ENCODE data around the gene LAGE3. TPM values are rescaled to one million over a fixed set of nuclear protein-coding genes. Genes with fewer than 3 reads are reported as not detected.

The LAGE3 gene
- total and polyA plus RNA-seq, 2 donors, result 17.3 to 39.9 TPM

DNA sequence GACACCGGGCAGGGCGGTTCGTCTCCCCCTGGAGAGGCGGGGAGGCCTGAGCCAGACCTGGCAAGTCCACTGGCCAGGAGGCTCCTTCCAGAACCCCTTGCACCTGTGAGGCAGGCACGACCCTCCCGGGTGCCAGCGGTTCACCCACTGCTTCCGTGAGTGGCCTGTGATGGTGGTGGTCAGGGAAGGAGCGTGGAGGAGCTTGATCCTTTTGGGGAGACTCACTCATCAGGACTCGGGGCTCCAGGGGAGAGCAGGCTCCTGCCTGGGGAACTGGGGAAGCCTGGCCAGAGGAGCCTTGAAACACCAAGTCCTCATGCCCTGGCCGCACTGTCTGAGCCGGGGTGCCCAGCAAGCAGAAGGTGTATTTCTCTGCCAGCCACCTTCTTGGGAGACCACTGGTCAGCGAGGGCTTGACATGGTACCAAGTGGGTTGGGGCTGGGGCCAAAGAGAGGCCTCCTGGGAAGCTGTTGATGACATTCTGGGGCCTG, 34.3 kb downstream of the LAGE3 start:
- peaks cover 29 to 41% of the 10 kb centered on the region in 2 donors for H3K36me3 ChIP-seq (ENCODE audit: control insufficient read depth in 2 of 2, insufficient read depth in 2 of 2, low read length in 1 of 2)
- peaks cover 4 to 11% of the 10 kb centered on the region in 2 donors for H3K4me1 ChIP-seq (ENCODE audit: control insufficient read depth in 2 of 2, insufficient read depth in 2 of 2, low read length in 2 of 2)
- peak overlapping the region; percentile 36 to 60 for H3K4me3 ChIP-seq (ENCODE audit: low read length in 2 of 2)
- no peak overlapping the region for H3K27ac ChIP-seq (ENCODE audit: low read depth in 1 of 2, low read length in 1 of 2)
- DNase-seq (ENCODE audit: low read depth in 6 of 9, low spot score in 9 of 9), result no peak
- H3K9me3 ChIP-seq (ENCODE audit: control insufficient read depth in 2 of 2, insufficient read depth in 1 of 2, low read length in 1 of 2), result no peaks in the 10 kb centered on the region
- no peaks in the 10 kb centered on the region for H3K27me3 ChIP-seq (ENCODE audit: control insufficient read depth in 2 of 2, insufficient read depth in 1 of 2, low read length in 1 of 2)
- 94% methylated on average over 13 of the region's 13 CpGs for WGBS

DNA sequence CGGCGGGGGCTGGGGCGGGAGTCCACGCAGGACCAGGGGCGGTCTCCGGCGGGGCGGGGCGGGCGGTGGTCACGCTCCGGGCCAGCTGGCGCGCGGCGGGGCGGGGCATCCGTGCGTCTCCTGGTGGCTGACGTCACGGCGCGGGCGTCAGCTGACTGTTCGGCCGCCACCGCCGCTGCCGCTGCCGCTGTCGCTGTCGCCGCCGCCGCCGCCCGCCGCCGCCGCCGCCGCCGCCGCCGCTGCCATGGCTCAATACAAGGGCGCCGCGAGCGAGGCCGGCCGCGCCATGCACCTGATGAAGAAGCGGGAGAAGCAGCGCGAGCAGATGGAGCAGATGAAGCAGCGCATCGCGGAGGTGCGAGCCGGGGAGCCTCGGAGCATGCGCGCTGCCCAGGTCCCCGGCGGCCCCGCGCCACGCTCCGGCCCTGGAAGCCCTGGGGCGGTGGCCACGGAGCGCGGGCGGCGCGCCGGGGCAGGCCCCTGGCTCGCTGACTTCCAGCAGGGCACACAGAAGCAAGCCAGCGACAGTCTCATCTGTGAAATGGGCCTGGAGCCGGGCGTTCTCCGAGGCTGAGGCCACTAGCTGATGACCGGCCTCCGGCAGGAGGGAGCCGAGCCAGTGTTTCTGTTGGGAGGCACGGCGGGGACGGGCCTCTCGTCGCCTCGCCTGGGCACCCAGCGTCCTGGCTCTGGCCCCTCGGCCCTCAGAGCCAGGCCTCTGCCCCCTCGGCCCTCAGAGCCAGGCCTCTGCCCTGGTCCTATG, 34.9 kb downstream of the LAGE3 start, which contains the start of gene FAM50A:
Gene FAM50A (plus strand): TSS at position 150 of the 763 bp plus-strand sequence. CDS start 95 bp downstream, at position 245.
- 8% methylated on average over 92 of the region's 94 CpGs for WGBS
- Histone ChIP-seq H3K36me3 (ENCODE audit: control insufficient read depth in 2 of 2, insufficient read depth in 2 of 2, low read length in 1 of 2) (peaks cover 27 to 42% of the 10 kb centered on the region in 2 donors), H3K4me3 (ENCODE audit: low read length in 2 of 2) (peak within 1 kb of the TSS; percentile 36 to 60), H3K27me3 (ENCODE audit: control insufficient read depth in 2 of 2, insufficient read depth in 1 of 2, low read length in 1 of 2) (no peaks in the 10 kb centered on the region), H3K9me3 (ENCODE audit: control insufficient read depth in 2 of 2, insufficient read depth in 1 of 2, low read length in 1 of 2) (no peaks in the 10 kb centered on the region), H3K4me1 (ENCODE audit: control insufficient read depth in 2 of 2, insufficient read depth in 2 of 2, low read length in 2 of 2) (peaks cover 4 to 11% of the 10 kb centered on the region in 2 donors), H3K27ac (ENCODE audit: low read depth in 1 of 2, low read length in 1 of 2) (peak within 1 kb of the TSS in 1 of 2 donors; percentile 59)
- DNase-seq (ENCODE audit: low read depth in 6 of 9, low spot score in 9 of 9), result peak in 3 of 9 donors; percentile 41 to 56 (median 51)

DNA sequence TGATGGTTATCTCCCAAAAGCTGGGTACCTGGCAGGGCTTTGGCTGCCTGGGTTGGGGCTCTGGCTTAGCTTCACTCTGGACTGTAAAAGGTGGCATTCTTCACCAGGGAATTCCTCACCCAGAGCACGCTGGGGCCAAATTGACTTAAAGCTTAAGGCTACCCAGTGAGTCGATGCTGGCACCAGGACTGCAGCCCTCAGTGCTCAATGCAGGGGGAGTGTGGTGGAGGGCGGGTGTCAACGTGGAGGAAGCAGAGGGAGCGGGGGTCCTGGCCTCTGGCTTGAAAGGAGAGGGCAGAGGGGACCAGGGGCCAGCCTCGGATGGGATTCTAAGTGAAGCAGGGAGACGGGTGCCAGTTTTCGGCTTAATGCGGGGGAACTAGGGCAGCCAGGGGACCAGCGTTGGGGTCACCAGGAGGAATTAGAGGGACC, 35.6 kb downstream of the LAGE3 start:
- Histone ChIP-seq H3K36me3 (ENCODE audit: control insufficient read depth in 2 of 2, insufficient read depth in 2 of 2, low read length in 1 of 2) (peaks cover 23 to 42% of the 10 kb centered on the region in 2 donors), H3K27ac (ENCODE audit: low read depth in 1 of 2, low read length in 1 of 2) (peak overlapping the region in 1 of 2 donors; percentile 59), H3K27me3 (ENCODE audit: control insufficient read depth in 2 of 2, insufficient read depth in 1 of 2, low read length in 1 of 2) (no peaks in the 10 kb centered on the region), H3K4me3 (ENCODE audit: low read length in 2 of 2) (peak overlapping the region; percentile 32 to 60), H3K9me3 (ENCODE audit: control insufficient read depth in 2 of 2, insufficient read depth in 1 of 2, low read length in 1 of 2) (peaks cover 0 to 4% of the 10 kb centered on the region in 2 donors), H3K4me1 (ENCODE audit: control insufficient read depth in 2 of 2, insufficient read depth in 2 of 2, low read length in 2 of 2) (peaks cover 6 to 12% of the 10 kb centered on the region in 2 donors)
- 28% methylated on average over 10 of the region's 10 CpGs for WGBS
- DNase-seq (ENCODE audit: low read depth in 6 of 9, low spot score in 9 of 9), result no peak

GRCh38 chrX:154441984-154442707, 36.9 kb downstream of the LAGE3 start:
- Histone ChIP-seq H3K9me3 (ENCODE audit: control insufficient read depth in 2 of 2, insufficient read depth in 1 of 2, low read length in 1 of 2) (peaks cover 0 to 6% of the 10 kb centered on the region in 2 donors), H3K27me3 (ENCODE audit: control insufficient read depth in 2 of 2, insufficient read depth in 1 of 2, low read length in 1 of 2) (no peaks in the 10 kb centered on the region), H3K4me3 (ENCODE audit: low read length in 2 of 2) (no peak overlapping the region), H3K36me3 (ENCODE audit: control insufficient read depth in 2 of 2, insufficient read depth in 2 of 2, low read length in 1 of 2) (peaks cover 23 to 41% of the 10 kb centered on the region in 2 donors), H3K4me1 (ENCODE audit: control insufficient read depth in 2 of 2, insufficient read depth in 2 of 2, low read length in 2 of 2) (peaks cover 6 to 19% of the 10 kb centered on the region in 2 donors), H3K27ac (ENCODE audit: low read depth in 1 of 2, low read length in 1 of 2) (no peak overlapping the region)
- no peak for DNase-seq (ENCODE audit: low read depth in 6 of 9, low spot score in 9 of 9)
- 95% methylated on average over 21 of the region's 21 CpGs for WGBS

GRCh38 chrX:154441564-154441963, 37.5 kb downstream of the LAGE3 start:
- Histone ChIP-seq H3K9me3 (ENCODE audit: control insufficient read depth in 2 of 2, insufficient read depth in 1 of 2, low read length in 1 of 2) (peaks cover 0 to 6% of the 10 kb centered on the region in 2 donors), H3K27ac (ENCODE audit: low read depth in 1 of 2, low read length in 1 of 2) (no peak overlapping the region), H3K4me1 (ENCODE audit: control insufficient read depth in 2 of 2, insufficient read depth in 2 of 2, low read length in 2 of 2) (peaks cover 6 to 19% of the 10 kb centered on the region in 2 donors), H3K27me3 (ENCODE audit: control insufficient read depth in 2 of 2, insufficient read depth in 1 of 2, low read length in 1 of 2) (no peaks in the 10 kb centered on the region), H3K36me3 (ENCODE audit: control insufficient read depth in 2 of 2, insufficient read depth in 2 of 2, low read length in 1 of 2) (peaks cover 23 to 41% of the 10 kb centered on the region in 2 donors), H3K4me3 (ENCODE audit: low read length in 2 of 2) (no peak overlapping the region)
- DNase-seq (ENCODE audit: low read depth in 6 of 9, low spot score in 9 of 9), result no peak
- WGBS, result 95% methylated on average over 11 of the region's 11 CpGs

GRCh38 chrX:154440623-154441357, 38.3 kb downstream of the LAGE3 start:
- peaks cover 6 to 22% of the 10 kb centered on the region in 2 donors for H3K4me1 ChIP-seq (ENCODE audit: control insufficient read depth in 2 of 2, insufficient read depth in 2 of 2, low read length in 2 of 2)
- H3K36me3 ChIP-seq (ENCODE audit: control insufficient read depth in 2 of 2, insufficient read depth in 2 of 2, low read length in 1 of 2), result peaks cover 26 to 41% of the 10 kb centered on the region in 2 donors
- 98% methylated on average over 17 of the region's 17 CpGs for WGBS
- H3K4me3 ChIP-seq (ENCODE audit: low read length in 2 of 2), result no peak overlapping the region
- no peak for DNase-seq (ENCODE audit: low read depth in 6 of 9, low spot score in 9 of 9)
- peaks cover 0 to 6% of the 10 kb centered on the region in 2 donors for H3K9me3 ChIP-seq (ENCODE audit: control insufficient read depth in 2 of 2, insufficient read depth in 1 of 2, low read length in 1 of 2)
- no peaks in the 10 kb centered on the region for H3K27me3 ChIP-seq (ENCODE audit: control insufficient read depth in 2 of 2, insufficient read depth in 1 of 2, low read length in 1 of 2)
- H3K27ac ChIP-seq (ENCODE audit: low read depth in 1 of 2, low read length in 1 of 2), result no peak overlapping the region

GRCh38 chrX:154439841-154440240, 39.2 kb downstream of the LAGE3 start:
- Histone ChIP-seq H3K9me3 (ENCODE audit: control insufficient read depth in 2 of 2, insufficient read depth in 1 of 2, low read length in 1 of 2) (peaks cover 0 to 6% of the 10 kb centered on the region in 2 donors), H3K4me1 (ENCODE audit: control insufficient read depth in 2 of 2, insufficient read depth in 2 of 2, low read length in 2 of 2) (peaks cover 6 to 22% of the 10 kb centered on the region in 2 donors), H3K36me3 (ENCODE audit: control insufficient read depth in 2 of 2, insufficient read depth in 2 of 2, low read length in 1 of 2) (peaks cover 35 to 45% of the 10 kb centered on the region in 2 donors), H3K27ac (ENCODE audit: low read depth in 1 of 2, low read length in 1 of 2) (no peak overlapping the region), H3K4me3 (ENCODE audit: low read length in 2 of 2) (no peak overlapping the region), H3K27me3 (ENCODE audit: control insufficient read depth in 2 of 2, insufficient read depth in 1 of 2, low read length in 1 of 2) (no peaks in the 10 kb centered on the region)
- no peak for DNase-seq (ENCODE audit: low read depth in 6 of 9, low spot score in 9 of 9)
- WGBS, result 96% methylated on average over 18 of the region's 18 CpGs

- Histone ChIP-seq H3K27me3 (ENCODE audit: control insufficient read depth in 2 of 2, insufficient read depth in 1 of 2, low read length in 1 of 2) (no peaks in the 10 kb centered on the region), H3K9me3 (ENCODE audit: control insufficient read depth in 2 of 2, insufficient read depth in 1 of 2, low read length in 1 of 2) (peaks cover 0 to 6% of the 10 kb centered on the region in 2 donors), H3K27ac (ENCODE audit: low read depth in 1 of 2, low read length in 1 of 2) (peak overlapping the region in 1 of 2 donors; percentile 5), H3K4me3 (ENCODE audit: low read length in 2 of 2) (peak overlapping the region; percentile 65 to 73), H3K36me3 (ENCODE audit: control insufficient read depth in 2 of 2, insufficient read depth in 2 of 2, low read length in 1 of 2) (peaks cover 47 to 52% of the 10 kb centered on the region in 2 donors), H3K4me1 (ENCODE audit: control insufficient read depth in 2 of 2, insufficient read depth in 2 of 2, low read length in 2 of 2) (peaks cover 2 to 12% of the 10 kb centered on the region in 2 donors)
- WGBS, result 82% methylated on average over 28 of the region's 28 CpGs
- no peak for DNase-seq (ENCODE audit: low read depth in 6 of 9, low spot score in 9 of 9)
These were observed 40.8 kb downstream of the LAGE3 start for GRCh38 chrX:154437971-154438893.
